Erythroblast (primary cell): ENCODE measurements around the gene HOXB6.

Experiments
- DNase-seq, 2 experiments: peaks; one replicate each; lab custom pipeline; 2025; lab: John Stamatoyannopoulos, UW
- GATA1 ChIP-seq: IDR thresholded peaks from 2 replicates; pipeline ENCODE4 v1.6.1; 2011; ENCODE audit warnings: low read depth, mild to moderate bottlenecking, control low read depth, low read length, moderate library complexity
- POLR2A ChIP-seq: IDR thresholded peaks from 2 replicates; pipeline ENCODE4 v1.6.1; 2011; ENCODE audit warnings: mild to moderate bottlenecking, low read length

HOXB6 gene

GRCh38 chr17:48630925-48631692 lies 26.3 kb upstream of the HOXB6 start:
- peak; percentile 75 to 76 for DNase-seq
- TF ChIP-seq GATA1 = no peak

- TF ChIP-seq POLR2A (no peak), GATA1 (no peak)
Measured at GRCh38 chr17:48630009-48630924, 25.5 kb upstream of the HOXB6 start.

GRCh38 chr17:48629411-48629759 lies 24.6 kb upstream of the HOXB6 start:
- DNase-seq = no peak
- TF ChIP-seq POLR2A (no peak), GATA1 (no peak)

More at GRCh38 chr17:48630009-48630924, 25.5 kb upstream of the HOXB6 start:
- no peak for DNase-seq

GRCh38 chr17:48628649-48629410 lies 24.0 kb upstream of the HOXB6 start:
- TF ChIP-seq GATA1 = no peak
- TF ChIP-seq POLR2A = no peak
- DNase-seq = no peak

GRCh38 chr17:48627623-48628521 lies 23.1 kb upstream of the HOXB6 start:
- TF ChIP-seq GATA1 = no peak
- no peak for TF ChIP-seq POLR2A

GRCh38 chr17:48627118-48627597 lies 22.4 kb upstream of the HOXB6 start:
- TF ChIP-seq POLR2A = no peak
- no peak for TF ChIP-seq GATA1
- DNase-seq = no peak

More at GRCh38 chr17:48627623-48628521, 23.1 kb upstream of the HOXB6 start:
- DNase-seq = no peak

- TF ChIP-seq GATA1 = no peak
- TF ChIP-seq POLR2A = no peak
- DNase-seq = peak; percentile 24 to 63
Measured at GRCh38 chr17:48626245-48627117, 21.7 kb upstream of the HOXB6 start, which contains the start of gene HOXB9. Gene HOXB9 (minus strand): TSS chr17:48626358. CDS start chr17:48626269, 89 bp downstream.

- TF ChIP-seq POLR2A (no peak), GATA1 (no peak)
- DNase-seq = peak; percentile 54 to 69
Measured at GRCh38 chr17:48625495-48626244, 20.9 kb upstream of the HOXB6 start.

- DNase-seq = no peak
Measured at GRCh38 chr17:48624544-48625494, 20.0 kb upstream of the HOXB6 start.

GRCh38 chr17:48624118-48624517 lies 19.3 kb upstream of the HOXB6 start:
- no peak for DNase-seq
- TF ChIP-seq POLR2A = no peak
- no peak for TF ChIP-seq GATA1

More at GRCh38 chr17:48624544-48625494, 20.0 kb upstream of the HOXB6 start:
- TF ChIP-seq POLR2A (no peak), GATA1 (no peak)
